Panc1 (cell line): ENCODE measurements around the gene BABAM2. TPM values are rescaled to one million over a fixed set of nuclear protein-coding genes. Genes with fewer than 3 reads are reported as not detected.
"Not testable (repeated sequence)": the region's sequence is repeated elsewhere in the genome, so short reads cannot be mapped to it uniquely, and the experiment has no call there.

ENCODE experiments used
- ATAC-seq: fragments of 200-7000 bp; cut with Tn5 transposase; 2 replicates; pipeline ENCODE4 v1.9.1; 2020; ENCODE audit warnings: mild to moderate bottlenecking, moderate library complexity
- BruUV-seq: library from RNA; stranded (reverse); fragments of 400-500 nt; replicated peaks from 2 replicates; lab custom pipeline; 2021; lab: Mats Ljungman, UMichigan
- CTCF ChIA-PET: fragments of 300-600 bp; sonication (Branson Sonifier 250); formaldehyde crosslinking; loops from one replicate; lab custom pipeline; 2022; ENCODE audit warnings: antibody characterized with exemption; lab: Charles Lee
- POLR2A ChIA-PET: fragments of 300-600 bp; sonication (Branson Sonifier 250); formaldehyde crosslinking; loops from one replicate; lab custom pipeline; 2022; ENCODE audit warnings: antibody characterized with exemption; lab: Charles Lee
- DNase-seq: peaks from one replicate; pipeline ENCODE4 v3.0.0-alpha.2; 2010; ENCODE audit warnings: low read depth, low spot score
- H3K27ac ChIP-seq: 2 replicates; pipeline ENCODE4 v1.5.1; 2011; ENCODE audit warnings: mild to moderate bottlenecking, low read length, inconsistent platforms
- H3K27me3 ChIP-seq: fragments of 200-500 bp; sonication (Bioruptor generic); 2 replicates; pipeline ENCODE4 v1.6.0; 2014; ENCODE audit warnings: low read length, inconsistent platforms; ENCODE audit not compliant: control insufficient read depth, insufficient read depth
- H3K36me3 ChIP-seq: fragments of 200-500 bp; sonication (Bioruptor generic); 2 replicates; pipeline ENCODE4 v1.5.1; 2014; ENCODE audit warnings: inconsistent platforms, mild to moderate bottlenecking, low read length, moderate library complexity; ENCODE audit not compliant: control insufficient read depth, insufficient read depth
- H3K4me1 ChIP-seq: 2 replicates; pipeline ENCODE4 v1.5.1; 2011; ENCODE audit warnings: inconsistent platforms, mild to moderate bottlenecking, low read length, moderate library complexity; ENCODE audit not compliant: control insufficient read depth, insufficient read depth
- H3K4me3 ChIP-seq, 2 experiments: 2 replicates each; pipeline ENCODE4 v1.5.1; 2011 to 2012; ENCODE audit warnings: low read depth in 2 of 2, low read length in 2 of 2, mild to moderate bottlenecking in 2 of 2, inconsistent platforms in 1 of 2, moderate library complexity in 1 of 2
- H3K9me3 ChIP-seq: fragments of 200-500 bp; sonication (Bioruptor generic); 2 replicates; pipeline ENCODE4 v1.5.1; 2014; ENCODE audit warnings: low read depth, mild to moderate bottlenecking, inconsistent platforms, low read length, moderate library complexity; ENCODE audit not compliant: control insufficient read depth, insufficient read depth
- POLR2AphosphoS5 ChIP-seq: IDR thresholded peaks from 2 replicates; pipeline ENCODE4 v1.6.1; 2012; ENCODE audit warnings: mild to moderate bottlenecking, low read depth, low read length, moderate library complexity
- REST ChIP-seq, 2 experiments: IDR thresholded peaks; 2 replicates each; pipeline ENCODE4 v1.6.1; 2011 to 2012; ENCODE audit warnings: low read depth in 2 of 2, control low read depth in 1 of 2, low read length in 1 of 2, mild to moderate bottlenecking in 1 of 2, moderate library complexity in 1 of 2; ENCODE audit not compliant: insufficient read depth in 1 of 2
- SIN3A ChIP-seq: IDR thresholded peaks from 2 replicates; pipeline ENCODE4 v1.6.1; 2012; ENCODE audit warnings: low read depth, mild to moderate bottlenecking, low read length, moderate library complexity, borderline replicate concordance; ENCODE audit not compliant: insufficient read depth
- TCF7L2 ChIP-seq: IDR thresholded peaks from 2 replicates; pipeline ENCODE4 v1.6.1; 2011; ENCODE audit warnings: mild to moderate bottlenecking, low read depth, low read length, inconsistent platforms
- in situ Hi-C: cut with HindIII; loops from 2 replicates; pipeline ENCODE4 v1.10.0; 2016; ENCODE audit warnings: low sequenced_read_pairs, low pct_unique_long_range_greater_than_20kb
- intact Hi-C: fragments of 100-400 bp; cut with micrococcal nuclease; formaldehyde crosslinking; loops from one replicate; pipeline ENCODE4 v1.10.0; 2022; ENCODE audit not compliant: unreplicated experiment
- total RNA-seq: library from RNA; stranded (reverse); gene quantifications from one replicate; pipeline ENCODE4 v1.2.1, GENCODE V29; 2021; ENCODE audit not compliant: unreplicated experiment
- TF ChIP-seq, protein P1 (sequence below): fragments of 450-650 bp; IDR thresholded peaks from 2 replicates; pipeline ENCODE4 v1.5.1; 2017; ENCODE audit warnings: mild to moderate bottlenecking

Gene BABAM2
- total RNA-seq, 1 experiment from 2014 or later, result 31.2 TPM

DNA sequence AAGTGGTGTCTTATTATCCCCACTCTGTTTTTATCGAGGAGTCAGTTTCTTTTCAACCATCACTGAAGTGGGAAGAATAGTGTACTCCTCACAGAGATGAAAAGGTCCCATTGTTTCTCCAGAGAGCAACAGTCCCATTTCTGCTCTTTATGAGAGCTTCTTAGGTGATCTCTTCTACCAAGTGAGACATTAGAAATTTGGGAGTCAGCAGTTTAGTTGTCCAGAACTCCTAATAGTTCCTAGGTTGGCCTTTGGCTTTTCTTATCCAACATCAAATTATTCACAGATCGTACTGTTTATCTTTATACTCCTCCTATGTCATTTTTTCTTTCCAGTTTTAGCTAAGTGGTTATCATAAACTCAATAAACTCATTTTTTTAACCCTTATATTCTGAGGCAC lies 213.1 kb downstream of the BABAM2 start:
- intact Hi-C loops, result no loop called here
- CTCF ChIA-PET, result no interaction called here
- H3K27ac ChIP-seq, result no peak overlapping the region

DNA sequence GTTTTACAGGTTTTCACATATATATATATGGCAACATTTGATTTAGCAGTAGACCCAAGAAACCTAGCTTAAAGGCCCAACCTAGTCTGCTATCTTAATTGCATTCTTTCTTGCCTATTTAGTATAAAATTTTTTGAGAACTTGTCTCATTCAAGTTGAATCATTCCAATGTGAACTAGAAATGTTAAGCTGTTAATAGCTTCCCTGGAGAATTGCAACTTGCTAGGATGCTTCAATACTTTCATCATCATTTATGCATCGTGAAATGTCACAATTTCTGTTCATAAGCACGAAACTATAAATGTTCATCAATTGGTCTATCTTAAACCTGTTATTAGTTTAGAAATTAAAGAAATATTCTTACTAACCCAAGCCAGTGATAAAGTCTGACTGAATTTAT lies 217.6 kb downstream of the BABAM2 start:
- Histone ChIP-seq H3K9me3 (no peaks in the 10 kb centered on the region), H3K27me3 (no peaks in the 10 kb centered on the region), H3K36me3 (no peaks in the 10 kb centered on the region), H3K4me1 (no peaks in the 10 kb centered on the region), H3K27ac (no peak overlapping the region), H3K4me3 (no peak overlapping the region)
- intact Hi-C loops (no loop called here), in situ Hi-C loops (no loop called here)
- BruUV-seq, result no TSS peak
- DNase-seq (no peak), ATAC-seq (no peak)
- ChIA-PET POLR2A (interaction anchor here (0.9 kb wide), 1 partner anchor 11 kb away, joined by 3 read pairs; no protein-coding TSS in a partner anchor), CTCF (no interaction called here)
- TF ChIP-seq POLR2AphosphoS5 (no peak), SIN3A (no peak), REST (IDR thresholded peaks at IDR 0.05; ENCODE audit: insufficient read depth in 1 of 2, low read depth in 2 of 2, low read length in 1 of 2) (no peak), TCF7L2 (no peak)
- TF ChIP-seq, protein P1, sequence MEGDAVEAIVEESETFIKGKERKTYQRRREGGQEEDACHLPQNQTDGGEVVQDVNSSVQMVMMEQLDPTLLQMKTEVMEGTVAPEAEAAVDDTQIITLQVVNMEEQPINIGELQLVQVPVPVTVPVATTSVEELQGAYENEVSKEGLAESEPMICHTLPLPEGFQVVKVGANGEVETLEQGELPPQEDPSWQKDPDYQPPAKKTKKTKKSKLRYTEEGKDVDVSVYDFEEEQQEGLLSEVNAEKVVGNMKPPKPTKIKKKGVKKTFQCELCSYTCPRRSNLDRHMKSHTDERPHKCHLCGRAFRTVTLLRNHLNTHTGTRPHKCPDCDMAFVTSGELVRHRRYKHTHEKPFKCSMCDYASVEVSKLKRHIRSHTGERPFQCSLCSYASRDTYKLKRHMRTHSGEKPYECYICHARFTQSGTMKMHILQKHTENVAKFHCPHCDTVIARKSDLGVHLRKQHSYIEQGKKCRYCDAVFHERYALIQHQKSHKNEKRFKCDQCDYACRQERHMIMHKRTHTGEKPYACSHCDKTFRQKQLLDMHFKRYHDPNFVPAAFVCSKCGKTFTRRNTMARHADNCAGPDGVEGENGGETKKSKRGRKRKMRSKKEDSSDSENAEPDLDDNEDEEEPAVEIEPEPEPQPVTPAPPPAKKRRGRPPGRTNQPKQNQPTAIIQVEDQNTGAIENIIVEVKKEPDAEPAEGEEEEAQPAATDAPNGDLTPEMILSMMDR, result no peak

More for the DNA sequence above, 213.1 kb downstream of the BABAM2 start:
- Histone ChIP-seq H3K27me3 (no peaks in the 10 kb centered on the region), H3K36me3 (no peaks in the 10 kb centered on the region), H3K4me3 (no peak overlapping the region), H3K4me1 (no peaks in the 10 kb centered on the region), H3K9me3 (no peaks in the 10 kb centered on the region)
- ATAC-seq (no peak), DNase-seq (no peak)
- TF ChIP-seq, protein P1, result no peak
- TF ChIP-seq SIN3A, result no peak
- TF ChIP-seq POLR2AphosphoS5, result no peak
- TF ChIP-seq TCF7L2, result no peak
- TF ChIP-seq REST (IDR thresholded peaks at IDR 0.05; ENCODE audit: insufficient read depth in 1 of 2, low read depth in 2 of 2, low read length in 1 of 2), result no peak
- in situ Hi-C loops, result no loop called here
- POLR2A ChIA-PET, result no interaction called here
- no TSS peak for BruUV-seq

GRCh38 chr2:28113771-28114170 lies 223.2 kb downstream of the BABAM2 start:
- H3K27ac ChIP-seq, BruUV-seq, CTCF ChIA-PET, H3K4me1 ChIP-seq, DNase-seq, H3K27me3 ChIP-seq, H3K4me3 ChIP-seq, POLR2A ChIA-PET, intact Hi-C loops, in situ Hi-C loops, H3K9me3 ChIP-seq, ATAC-seq, H3K36me3 ChIP-seq: not testable (repeated sequence)
